ENCODE data around the gene RPLP2.

The RPLP2 gene

DNA sequence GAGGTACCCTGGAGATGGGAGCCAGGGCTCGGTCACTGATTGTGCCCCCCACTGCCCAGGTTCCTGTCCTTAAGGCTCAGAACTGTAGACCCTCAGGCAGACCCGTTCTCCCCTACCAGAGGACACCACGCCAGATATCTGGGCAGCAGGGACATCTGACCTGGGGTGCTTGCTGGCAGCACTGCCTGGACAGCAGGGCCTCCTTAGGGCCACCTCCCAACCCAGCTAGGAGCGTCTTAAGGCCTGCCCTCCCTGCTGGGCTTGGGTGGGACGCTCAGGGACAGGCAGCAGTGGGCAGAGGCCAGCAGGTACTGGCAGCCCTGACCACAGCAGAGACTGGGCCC is 29.5 kb downstream of the RPLP2 start:
- DNase-seq = no peak

DNA sequence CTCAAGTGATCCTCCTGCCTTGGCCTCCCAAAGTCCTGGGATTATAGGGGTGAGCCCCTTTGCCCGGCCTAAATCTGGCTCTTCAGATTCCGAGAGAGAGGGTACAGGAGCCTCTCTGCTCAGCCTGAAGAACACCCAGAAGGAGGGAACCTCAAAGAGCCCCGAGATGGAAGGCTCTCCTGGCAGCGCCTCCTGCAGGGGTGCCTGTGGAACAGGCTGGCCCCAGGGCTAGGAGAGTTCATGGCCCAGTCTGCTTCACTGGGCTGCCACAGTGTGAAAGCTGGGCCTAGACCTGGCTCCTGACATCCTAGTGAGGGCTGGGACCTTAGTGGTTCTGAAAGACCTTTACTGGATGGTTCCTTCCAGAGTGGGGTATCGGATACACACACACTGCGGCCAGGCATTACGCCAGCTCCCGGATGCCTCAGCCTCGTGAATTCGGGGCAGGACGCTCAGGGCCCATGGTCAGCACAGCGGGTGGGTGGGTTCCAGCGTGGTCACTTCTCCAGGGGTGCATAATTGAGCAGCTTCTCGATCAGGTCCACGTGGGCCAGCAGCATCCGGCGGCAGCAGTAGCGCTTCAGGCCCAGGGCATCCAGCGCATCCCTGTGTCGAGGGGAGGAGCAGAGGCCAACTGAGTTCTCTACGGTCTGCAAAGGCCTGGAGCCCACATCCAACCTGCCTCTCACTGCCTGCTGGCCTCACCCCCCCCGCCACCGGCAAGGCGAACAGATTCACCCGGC is 30.3 kb downstream of the RPLP2 start:
- DNase-seq = no peak

DNA sequence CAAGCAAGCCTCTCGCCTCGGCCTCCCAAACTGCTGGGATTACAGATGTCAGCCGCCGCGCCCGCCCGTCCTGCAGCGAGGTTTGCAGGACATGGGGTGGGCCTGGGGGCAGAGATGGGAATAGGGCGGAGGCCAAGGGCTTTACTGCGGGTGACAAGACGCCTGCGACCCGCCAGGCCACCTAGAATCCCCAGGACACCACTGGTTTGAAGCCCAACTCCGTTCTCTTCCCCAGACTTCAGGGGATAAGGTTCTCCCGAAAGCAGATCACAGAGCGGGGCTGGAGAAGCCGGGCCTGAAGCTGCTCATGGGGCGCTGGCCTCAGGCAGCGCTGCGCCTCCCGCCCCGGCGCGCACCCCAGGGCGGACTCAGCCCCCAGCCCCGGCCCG is 32.2 kb downstream of the RPLP2 start:
- no peak for DNase-seq

DNA sequence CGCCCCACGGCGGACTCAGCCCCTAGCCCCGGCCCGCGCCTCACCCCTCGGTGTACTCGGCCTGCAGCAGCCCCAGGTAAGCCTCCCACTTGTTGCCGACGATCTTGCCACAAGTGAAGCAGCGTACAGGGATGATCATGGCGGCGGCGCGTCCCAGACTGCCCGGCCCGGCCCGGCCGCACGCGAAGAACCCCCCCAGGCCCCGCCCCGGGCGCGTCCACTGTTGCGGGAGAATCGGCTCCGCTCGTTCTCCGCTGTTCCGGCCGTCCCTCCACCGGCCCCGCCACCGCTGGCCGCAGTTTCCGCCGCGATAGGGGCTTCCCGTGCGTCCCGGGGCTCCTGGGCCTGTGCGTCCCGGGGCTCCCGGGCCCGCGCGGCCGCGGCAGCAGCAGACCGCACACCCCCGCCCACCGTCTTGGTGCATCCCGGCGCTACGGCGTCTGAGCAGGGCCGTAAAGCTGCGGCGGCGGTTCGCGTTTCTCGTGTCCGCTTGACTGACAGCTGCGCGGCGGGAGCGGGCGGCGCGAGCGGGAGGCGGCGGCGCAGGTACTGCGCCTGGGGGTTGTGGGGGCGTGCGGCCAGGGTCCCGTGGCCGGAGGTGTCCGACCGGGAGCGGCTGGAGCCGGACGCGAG is 32.7 kb downstream of the RPLP2 start, which contains the start of the genes POLR2L and TSPAN4:
POLR2L (minus strand) TSS at position 160 of the 633 bp plus-strand sequence; CDS start at position 139, 21 bp downstream.
TSPAN4 (plus strand) TSS at position 483 of the 633 bp plus-strand sequence. CDS start 7,453 bp downstream, outside the sequence.
- peak; percentile 90 for DNase-seq

DNA sequence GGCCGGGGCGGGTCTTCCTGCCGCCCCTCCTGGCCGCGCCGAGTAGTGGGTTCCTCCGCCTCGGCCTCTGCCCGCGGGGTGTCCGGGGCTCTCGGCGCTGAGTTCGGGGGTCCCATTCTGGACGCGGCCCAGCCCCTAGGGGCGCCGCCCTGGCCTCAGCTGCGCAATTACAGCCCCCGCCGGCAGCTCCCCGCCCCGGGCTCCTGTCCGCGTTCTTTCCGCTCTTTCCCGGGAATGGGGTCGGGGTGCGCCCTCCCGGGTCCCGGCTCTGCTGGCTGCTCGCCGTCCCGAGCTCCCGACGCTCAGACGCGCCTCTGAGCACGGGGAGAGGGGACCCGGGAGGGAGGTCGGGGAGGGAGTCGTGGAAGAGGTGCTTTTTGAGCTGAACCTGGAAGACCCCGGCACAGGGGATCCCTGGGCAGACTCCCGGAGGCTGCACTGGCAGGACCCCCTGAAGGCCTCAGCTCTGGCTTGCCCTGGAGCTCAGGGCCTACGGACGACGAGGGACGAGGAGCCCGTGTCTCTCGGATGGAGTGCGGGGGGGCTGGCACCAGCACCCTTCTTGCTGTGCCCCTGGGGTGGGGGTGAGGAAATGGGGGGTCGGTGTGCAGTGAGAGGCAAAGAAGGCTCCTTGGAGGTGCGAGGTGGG is 33.4 kb downstream of the RPLP2 start:
- no peak for DNase-seq

DNA sequence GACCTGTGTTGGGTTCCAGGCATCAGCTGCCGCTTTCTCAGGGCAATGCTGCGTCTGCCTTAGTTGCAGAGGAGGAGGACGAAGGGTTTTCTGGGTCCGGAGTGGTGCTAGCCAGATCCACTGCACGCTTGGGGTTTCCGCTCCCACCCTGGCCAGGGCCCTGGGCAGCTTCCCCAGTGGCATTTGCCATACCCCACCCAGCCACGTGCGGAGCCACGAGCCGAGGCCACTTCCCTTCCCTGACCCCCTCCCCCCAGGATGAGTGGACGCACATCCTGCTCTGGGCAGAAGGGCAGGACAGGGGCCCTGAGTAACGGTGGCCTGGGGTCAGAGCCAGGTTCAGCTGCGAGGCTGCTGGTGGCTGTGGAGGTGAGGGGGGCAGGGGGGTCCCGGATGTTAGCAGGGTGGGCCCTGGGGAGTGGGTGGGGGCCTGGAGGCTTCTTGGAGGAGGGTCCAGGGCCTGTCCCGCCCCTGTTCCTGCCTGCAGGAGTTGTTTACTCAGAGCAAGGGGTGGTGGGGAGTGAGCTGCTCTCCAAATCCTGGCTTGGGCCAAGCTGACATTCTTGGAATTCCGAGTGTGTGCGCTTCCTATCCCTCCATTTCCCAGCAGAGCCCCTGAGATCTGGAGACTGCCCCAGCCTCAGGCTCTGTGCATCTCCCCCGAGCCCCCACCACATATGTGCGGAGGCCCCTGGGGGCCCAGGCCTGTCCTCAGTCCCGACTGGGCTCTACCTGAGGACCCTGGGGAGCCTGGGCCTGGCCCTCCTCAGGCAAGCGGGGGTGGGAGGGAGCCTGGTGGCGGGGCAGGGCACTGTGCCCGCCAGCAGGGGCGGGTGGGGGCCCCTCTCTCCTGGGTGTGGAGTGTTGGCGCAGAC is 34.3 kb downstream of the RPLP2 start:
- no peak for DNase-seq

DNA sequence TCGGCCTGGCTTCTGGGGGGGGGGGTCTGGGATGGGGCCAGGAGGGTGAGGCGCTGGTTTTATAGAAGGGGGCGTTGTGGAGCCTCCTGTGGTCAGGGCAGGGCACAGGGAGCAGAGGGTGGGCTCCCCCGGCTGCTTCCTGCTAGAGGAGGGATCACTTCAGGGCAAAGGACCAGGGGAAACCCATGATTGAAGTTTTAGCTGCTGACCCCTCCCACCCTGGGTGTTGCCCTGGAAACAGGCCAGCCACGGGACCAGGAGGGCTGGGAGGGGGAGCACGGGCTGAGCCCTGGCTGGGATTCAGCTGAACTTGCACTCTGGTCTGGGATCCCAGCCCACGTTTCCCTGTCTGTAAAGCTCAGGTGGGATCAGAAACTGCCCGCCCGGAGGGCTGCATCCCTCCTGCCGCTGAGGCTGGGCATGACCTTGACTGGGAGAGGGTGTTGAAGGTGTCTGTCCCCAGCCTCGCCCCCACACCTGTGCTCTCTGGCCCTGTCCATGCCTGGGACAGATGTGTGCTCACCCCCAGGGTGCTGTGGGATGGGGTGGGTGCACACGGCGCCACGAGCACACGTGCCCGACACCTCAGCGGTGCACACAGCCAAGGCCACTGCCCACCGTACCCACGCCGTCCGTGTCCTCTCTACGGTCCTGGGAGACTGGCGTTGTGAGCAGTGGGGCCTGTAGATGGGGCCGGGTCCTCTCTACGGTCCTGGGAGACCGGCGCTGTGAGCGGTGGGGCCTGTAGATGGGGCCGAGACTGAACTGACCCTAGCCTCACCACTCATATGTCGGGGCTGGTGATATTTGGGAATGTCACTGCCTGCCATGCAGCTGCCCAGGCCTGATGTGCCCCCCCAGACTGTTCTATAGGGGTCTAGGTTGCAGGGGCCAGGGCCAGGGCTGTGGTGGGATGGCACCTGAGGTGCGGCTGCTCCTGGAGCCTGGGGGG is 35.2 kb downstream of the RPLP2 start:
- no peak for DNase-seq

DNA sequence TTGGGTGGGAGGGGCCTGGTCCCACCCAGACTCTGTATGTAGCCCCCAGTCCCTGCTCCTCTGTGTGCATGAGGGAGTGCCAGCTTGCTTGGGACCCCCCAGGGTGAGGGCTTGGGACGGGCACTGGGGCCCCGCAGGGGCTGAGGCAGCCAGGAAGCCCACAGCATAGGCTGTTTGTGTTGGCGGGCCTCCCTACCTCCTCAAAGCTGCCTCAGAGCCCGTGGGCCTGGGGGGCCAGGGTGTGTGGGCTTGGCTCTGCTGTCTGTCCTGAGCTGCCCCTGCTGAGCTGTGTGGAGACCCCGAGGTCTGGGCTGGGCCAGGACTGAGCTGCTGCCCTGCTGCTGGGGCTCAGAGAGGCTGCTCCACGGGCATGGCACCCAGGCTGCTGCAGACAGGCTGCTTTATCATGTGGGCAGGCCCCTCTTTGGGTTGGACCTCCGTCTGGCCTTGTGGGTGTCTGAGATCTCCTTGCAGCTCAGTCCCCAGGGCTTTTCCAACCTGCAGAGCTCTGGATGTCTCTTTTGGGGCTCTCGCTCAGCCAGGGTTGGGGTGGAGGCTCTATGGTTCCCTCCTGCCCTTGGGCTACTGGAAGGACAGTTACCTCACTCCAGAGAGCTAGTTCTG is 36.2 kb downstream of the RPLP2 start:
- no peak for DNase-seq

DNA sequence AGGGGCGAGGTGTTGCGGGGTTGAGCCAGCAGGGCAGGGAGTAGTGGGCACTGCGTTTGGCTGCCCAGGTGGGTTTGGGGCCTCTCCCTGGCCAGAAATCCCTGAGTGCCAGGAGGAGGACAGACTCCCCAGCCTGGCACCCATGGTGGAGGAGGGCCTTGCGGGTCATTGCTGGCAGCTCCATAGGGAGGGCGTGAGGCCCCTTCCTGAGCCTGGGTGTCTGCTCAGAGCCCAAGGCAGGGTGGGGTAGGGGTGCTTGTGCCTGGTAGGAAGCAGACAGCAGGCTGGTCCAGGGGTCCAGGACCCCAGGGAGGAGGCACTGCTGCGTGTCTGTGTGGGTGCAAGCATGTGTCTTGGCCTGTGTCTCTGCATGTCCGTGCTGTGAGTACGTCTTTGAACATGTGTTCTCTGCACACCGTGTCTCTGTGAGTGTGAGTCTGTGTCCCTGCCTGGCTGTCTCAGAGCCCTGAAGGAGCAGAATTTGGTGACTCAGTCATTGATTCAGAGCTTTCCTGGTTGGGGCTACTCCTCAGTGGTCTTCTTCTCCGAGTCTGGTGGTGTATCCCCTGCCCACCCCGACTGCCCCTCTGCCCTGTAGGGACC is 36.8 kb downstream of the RPLP2 start:
- no peak for DNase-seq

DNA sequence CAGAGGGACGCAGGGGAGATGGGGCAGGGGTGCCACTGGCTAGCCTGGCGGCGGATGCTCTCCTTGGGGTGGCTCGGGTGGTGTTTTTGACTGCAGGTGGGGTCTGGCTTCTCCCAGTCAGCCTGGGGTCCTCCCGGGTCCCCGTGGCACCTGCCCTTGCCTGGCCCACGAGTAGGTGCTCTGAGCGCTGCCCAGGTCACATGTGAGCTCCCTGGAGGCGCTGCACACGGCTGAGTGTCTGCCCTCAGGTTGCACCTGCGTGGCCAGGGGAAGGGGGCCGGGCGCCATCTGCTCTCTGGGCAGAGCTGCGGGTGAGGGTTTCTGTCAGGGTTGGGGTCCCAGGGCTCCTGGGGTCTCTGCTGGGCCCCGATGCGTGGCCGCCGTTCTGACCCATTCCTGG is 38.1 kb downstream of the RPLP2 start:
- DNase-seq = no peak

DNA sequence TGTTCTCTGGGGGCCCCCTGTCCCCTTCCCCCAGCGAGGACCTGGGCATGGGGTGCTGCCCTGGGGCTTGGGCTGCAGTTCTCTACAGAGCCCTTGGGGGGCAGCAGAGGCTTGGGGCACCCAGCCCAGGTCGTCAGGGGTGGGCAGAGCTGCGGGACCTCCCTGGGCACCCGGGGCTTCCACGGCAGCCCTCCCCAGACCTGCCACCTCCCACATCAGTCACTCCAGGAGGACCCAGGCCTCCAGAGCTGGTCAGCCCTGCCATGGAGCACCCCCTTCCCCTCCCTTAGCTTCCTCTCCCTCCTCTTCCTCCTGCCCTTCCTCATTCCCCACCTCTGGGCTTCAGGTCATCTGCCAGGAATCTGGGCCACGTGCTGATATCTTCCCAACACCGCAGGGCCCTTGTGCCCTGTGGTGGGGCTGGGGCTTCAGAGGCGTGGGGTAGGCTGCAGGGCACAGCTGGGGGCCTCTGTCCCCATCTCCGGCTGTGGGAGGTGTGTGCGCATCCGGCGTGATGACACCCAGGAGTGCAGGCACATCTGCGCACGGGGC is 38.7 kb downstream of the RPLP2 start:
- peak; percentile 72 for DNase-seq

DNA sequence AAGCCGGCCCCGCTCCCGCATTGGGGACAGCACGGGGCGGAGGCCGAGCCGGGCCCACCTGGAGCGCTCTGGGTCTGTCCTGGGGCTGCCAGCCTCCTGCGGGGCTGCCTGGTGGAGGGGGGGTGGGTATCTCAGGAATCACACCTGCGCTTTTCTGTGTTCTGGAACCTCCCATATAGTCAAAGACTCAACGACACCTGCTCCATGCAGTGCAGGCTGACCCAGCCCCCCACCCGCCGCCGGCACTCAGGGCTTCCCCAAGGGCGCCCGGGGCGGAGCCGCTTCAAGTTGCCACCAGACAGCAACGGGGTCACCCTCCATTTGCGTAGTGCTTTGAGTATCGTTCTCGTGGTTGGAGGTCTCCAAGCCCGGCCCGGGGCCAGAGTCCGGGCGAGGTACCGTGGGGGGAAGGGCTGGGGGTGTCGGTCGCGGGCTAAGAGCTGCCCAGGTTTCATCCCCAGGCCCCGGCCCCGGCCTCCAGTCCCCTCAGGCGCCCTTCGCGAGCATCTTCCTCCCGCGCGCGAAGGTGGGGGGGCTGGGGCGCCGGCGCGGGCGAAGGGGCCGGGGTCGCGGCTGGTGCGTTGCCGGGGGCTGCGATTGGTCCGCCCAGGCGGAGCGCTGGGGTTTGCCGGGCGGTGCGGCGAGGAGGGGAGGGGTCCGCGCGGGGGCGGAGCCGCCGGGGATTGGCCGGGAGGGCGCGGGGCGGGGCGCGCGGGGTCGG is 39.5 kb downstream of the RPLP2 start:
- DNase-seq = no peak

DNA sequence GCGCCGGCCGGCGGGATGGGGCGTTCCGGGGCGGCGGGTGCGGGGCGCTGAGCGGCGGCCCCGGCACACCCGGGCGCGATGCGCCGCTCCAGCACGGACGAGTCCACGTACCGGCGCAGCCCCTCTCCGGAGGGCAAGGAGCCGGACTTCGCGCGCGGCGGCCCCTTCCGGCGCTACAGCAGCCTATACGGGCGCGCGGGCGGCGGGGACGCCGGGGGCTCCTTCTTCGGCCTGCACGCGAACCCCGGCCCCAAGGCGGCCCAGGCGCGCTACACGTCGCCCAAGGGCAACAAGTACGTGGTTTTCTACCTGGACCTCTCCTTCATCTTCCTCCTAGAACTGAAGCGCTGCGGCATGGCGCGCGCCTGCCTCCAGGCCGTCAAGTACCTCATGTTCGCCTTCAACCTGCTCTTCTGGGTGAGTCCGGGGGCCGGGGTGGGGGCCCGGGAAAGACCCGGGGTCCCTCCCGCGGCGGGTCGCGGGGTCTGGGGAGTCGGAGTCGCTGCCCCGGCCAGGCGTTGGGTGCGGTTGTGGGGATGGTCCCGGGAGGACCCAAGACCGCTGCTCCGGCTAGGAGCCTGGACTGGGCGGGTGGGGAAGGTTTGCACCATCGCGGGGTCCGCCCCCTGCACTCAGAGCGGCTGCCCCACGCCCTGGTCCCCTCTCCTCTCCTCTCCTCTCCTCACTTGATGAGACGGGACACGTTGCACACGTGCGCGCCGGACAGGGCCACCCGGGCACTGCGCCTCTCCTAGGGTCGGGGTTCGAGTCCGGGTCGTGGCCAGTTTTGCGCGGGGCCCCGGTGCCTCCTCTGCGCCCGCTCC is 40.4 kb downstream of the RPLP2 start:
- no peak for DNase-seq

DNA sequence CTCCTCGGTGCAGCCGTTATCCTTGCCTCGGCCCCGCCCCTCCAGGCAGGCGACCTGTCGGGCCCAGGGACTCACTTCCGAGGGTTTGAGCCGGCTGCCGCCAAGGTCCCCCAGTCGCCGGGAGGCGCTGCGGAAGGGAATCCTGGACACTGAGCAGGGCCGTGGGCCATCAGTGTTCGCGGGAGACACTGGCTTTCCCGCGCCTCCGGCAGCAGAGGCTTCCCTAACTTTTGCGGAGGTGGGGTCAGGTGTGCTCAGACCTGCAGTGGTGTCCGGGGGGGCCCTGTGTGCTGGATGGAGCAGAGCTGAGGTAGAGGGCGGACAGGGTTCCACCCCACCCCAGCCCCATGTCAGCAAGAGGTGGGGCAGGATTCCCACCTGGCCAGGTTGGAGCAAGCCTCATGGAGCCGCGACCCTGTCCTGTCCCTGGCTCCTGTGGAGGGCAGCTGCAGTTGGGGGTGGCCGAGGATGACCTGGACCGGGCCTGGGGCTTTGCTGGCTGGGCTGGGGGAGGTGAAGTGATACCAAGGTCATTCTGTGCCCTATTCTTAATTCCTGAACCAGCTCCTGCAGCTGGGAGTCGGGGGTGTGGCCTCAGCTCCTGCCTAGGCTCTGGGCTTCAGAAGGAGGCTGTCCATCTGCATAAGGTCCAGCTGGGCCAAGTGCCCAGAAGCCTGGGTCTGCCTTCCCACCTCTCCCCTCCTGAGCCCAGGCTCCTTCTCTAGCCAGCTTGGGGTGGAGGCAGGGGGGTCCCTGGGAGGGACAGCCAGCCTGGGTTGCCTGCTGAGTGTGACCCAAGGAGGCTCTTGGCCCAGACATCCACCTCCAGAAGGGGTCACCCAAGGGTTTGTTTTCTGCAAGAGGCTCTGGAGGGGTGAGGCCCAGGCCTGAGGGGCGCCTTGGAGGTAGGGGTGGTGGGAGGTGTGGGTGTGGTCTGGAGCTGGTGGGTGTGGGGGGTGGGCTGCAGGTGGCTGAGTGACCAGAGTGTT is 41.3 kb downstream of the RPLP2 start:
- no peak for DNase-seq

DNA sequence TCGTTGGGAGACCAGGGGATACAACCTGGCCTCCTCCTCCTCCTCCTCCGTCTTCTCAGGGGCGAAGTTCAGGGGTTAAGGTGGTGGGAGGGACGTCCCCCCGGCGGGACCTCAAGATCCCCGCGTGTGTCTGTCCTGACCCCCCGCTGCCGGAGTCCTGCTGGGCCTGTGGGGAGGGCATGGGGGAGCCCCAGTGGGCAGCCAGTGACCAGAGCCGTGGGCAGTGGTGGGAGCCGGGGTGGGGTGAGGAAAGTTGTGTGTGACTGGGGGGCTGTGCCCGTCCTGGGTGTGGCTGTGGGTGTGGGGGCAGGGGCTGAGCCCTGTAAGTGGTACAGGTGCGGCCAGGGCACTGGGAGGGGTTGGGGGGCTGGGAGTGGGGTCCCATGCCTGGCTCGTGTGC is 43.0 kb downstream of the RPLP2 start:
- no peak for DNase-seq

DNA sequence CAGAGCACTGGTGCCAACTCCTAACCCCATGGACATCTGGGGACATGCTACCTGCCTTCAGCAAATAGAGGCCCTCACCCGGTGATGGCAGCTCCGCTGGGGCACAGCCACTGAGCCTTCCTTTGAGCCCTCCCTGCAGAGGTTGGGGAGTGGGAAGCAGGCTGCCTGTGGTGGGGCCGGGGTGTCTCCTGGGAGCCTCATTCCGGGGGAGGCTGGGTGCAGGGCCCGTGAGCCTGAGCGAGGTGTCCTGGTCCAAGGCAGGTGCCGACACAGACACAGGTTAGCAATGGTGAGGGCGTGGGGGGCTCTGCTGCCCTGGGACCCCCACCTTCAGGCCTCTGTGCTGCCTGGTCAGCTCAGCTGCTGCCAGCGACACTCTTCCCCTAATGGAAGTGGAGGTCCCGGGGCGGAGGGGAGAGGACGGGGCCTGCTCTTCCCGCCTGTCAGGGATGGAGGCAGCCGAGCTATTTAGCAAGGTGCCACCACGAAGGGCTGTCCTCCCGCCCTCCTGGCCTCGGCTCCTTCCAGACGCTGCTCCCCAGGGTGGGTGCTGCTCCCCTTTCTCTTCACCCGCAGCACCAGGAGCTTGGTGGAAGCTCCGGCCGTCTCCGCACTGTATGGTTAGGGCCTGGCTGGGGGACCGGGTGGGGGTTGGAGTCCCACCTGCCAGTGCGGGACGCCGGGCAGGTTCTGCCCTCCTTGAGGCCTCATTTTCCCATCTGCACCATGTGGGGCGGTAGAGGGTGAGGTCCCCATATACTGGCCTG is 44.1 kb downstream of the RPLP2 start:
- no peak for DNase-seq
